ENCODE results near the gene ST3GAL3.

DNA sequence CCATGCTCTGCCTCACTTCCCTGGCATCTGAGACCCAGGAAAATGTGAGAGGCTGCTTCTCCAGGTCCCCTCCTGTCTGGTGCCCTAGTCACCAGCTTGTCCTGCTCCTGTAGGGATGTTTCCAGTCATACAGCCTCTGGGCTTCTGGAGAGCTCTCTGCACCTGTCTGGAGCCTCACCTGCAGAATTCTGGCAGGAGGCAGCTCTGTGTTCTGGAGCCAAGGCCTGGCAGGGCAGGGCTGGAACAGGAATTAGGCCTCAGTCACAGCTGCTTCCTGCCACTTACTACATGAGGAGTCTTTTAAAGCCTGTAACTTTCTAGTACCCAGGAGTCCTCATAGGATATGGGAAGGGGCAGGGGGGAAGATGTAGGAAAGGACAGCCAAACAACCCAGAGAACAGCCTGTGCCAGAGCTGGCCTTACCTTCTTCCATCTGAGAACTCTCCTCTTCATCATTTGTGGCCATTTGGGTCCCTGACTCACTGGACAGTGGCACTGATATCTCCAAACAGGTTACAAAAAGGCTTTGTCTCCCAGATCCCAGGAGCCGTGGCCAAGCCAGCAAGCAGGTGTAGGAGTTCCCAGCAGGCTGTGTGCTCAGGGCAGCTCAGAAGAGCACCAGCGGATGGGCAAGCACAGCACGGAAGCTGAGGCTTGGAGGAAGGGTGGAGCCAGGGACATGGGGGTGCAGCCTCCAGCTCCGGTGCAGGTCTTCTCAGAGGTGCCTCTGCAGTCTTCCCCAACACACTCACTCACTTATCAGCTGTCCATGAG lies 194.9 kb downstream of the ST3GAL3 start:
- TF ChIP-seq CTCF (IDR thresholded peaks at IDR 0.05), result no peak
- no peak for TF ChIP-seq JUND (IDR thresholded peaks at IDR 0.05)
- no peak for TF ChIP-seq POLR2AphosphoS5 (IDR thresholded peaks at IDR 0.05; ENCODE audit: low read depth, low read length)
- no peak for TF ChIP-seq SMC3 (IDR thresholded peaks at IDR 0.05; ENCODE audit: low read depth, low read length)
- TF ChIP-seq RFX5 (IDR thresholded peaks at IDR 0.05; ENCODE audit: low read length), result no peak
- TF ChIP-seq NFIC (IDR thresholded peaks at IDR 0.05; ENCODE audit: borderline replicate concordance), result no peak
- TF ChIP-seq GATA2 (CRISPR knock-in tag; IDR thresholded peaks at IDR 0.05), result no peak
- TF ChIP-seq TCF12 (IDR thresholded peaks at IDR 0.05), result no peak

All from SK-N-SH (cell line).